Adrenal gland (tissue), 12 donors: ENCODE measurements around the gene PRELP. TPM values are rescaled to one million over a fixed set of nuclear protein-coding genes. Genes with fewer than 3 reads are reported as not detected.

Source experiments
- DNase-seq, 7 donors: peaks; one replicate each; pipeline ENCODE4 v3.0.0-alpha.2; 2019 to 2020
- H3K27ac ChIP-seq, 5 donors: fragments of 200-600 bp; sonication (generic) in 4 of 5; 1 replicate in 3 of 5; 2 replicates in 2 of 5; pipeline versions ENCODE4 v1.5.1 to v1.8.0; 2016 to 2020; ENCODE audit warnings: mild to moderate bottlenecking in 1 of 5
- H3K27me3 ChIP-seq: fragments of 200-600 bp; 2 replicates; pipeline ENCODE4 v1.8.0; 2021
- H3K36me3 ChIP-seq, 2 donors: fragments of 200-600 bp; replicated peaks in 1 of 2; 1 replicate in 1 of 2; 2 replicates in 1 of 2; pipeline versions ENCODE4 v1.5.1 to v1.8.0; 2018 to 2022
- H3K4me1 ChIP-seq, 2 donors: fragments of 200-600 bp; replicated peaks in 1 of 2; 1 replicate in 1 of 2; 2 replicates in 1 of 2; pipeline versions ENCODE4 v1.5.1 to v1.8.0; 2018 to 2021
- H3K4me3 ChIP-seq, 4 donors: fragments of 200-600 bp; sonication (generic) in 3 of 4; one replicate each; pipeline ENCODE4 v1.5.1; 2016 to 2018
- H3K9me3 ChIP-seq, 3 donors: fragments of 200-600 bp; sonication (generic) in 1 of 3; replicated peaks in 1 of 3; 1 replicate in 2 of 3; 2 replicates in 1 of 3; pipeline versions ENCODE4 v1.5.1 to v1.8.0; 2016 to 2021
- POLR2A ChIP-seq, 2 donors: fragments of 450-650 bp; IDR thresholded peaks; one replicate each; pipeline ENCODE4 v1.6.1; 2017; ENCODE audit warnings: antibody characterized with exemption in 2 of 2, mild to moderate bottlenecking in 2 of 2, moderate library complexity in 1 of 2
- WGBS, 4 donors: extraction: QIAGEN DNeasy Blood & Tissue Kit in 2 of 4; methylation state at CpG; one replicate each; pipeline versions ENCODE4 v1.1.5 to v1.1.7; 2013 to 2017; 5-methylcytosine and 5-hydroxymethylcytosine counted together
- intact Hi-C, 2 donors: fragments of 100-400 bp; cut with DNase I; formaldehyde crosslinking; loops; one replicate each; pipeline versions ENCODE4 v1.14.1 to v1.15.0; 2022 to 2023
- polyA plus RNA-seq, 3 donors: library from polyadenylated mRNA; stranded (reverse); fragments of 200-250 nt in 2 of 3; fragments of 350-450 nt in 1 of 3; fragmentation: Illumina TruSeq in 1 of 3; extraction: RNeasy Lipid Tissue Mini Kit (QIAGEN cat#74804) in 1 of 3; gene quantifications; one replicate each; pipeline ENCODE4 v1.2.3, GENCODE V29; 2013 to 2014
- total RNA-seq, 9 donors: library from RNA; depleted of rRNA in 4 of 9; stranded (reverse); fragments of >200 nt in 4 of 9; fragments of 120-200 nt in 1 of 9; fragmentation: NEBNext Ultra II Directional in 1 of 9; extraction: Animal tissue kit (Norgen Biotek cat#: 25700) in 1 of 9; gene quantifications; one replicate each; pipeline versions ENCODE4 v1.1.0 to v1.2.4, GENCODE V29; 2013 to 2023
- TF ChIP-seq, protein P1 (sequence below), 6 experiments: fragments of 450-650 bp in 4 of 6; fragments of 200-600 bp in 2 of 6; sonication (generic) in 1 of 6; IDR thresholded peaks; 1 replicate in 5 of 6; 2 replicates in 1 of 6; pipeline versions ENCODE4 v1.5.1 to v1.8.0; 2016 to 2021; ENCODE audit warnings: antibody characterized with exemption in 6 of 6, mild to moderate bottlenecking in 2 of 6, moderate library complexity in 1 of 6
- donor health status: healthy with polysubstance abuse.
- donor health status: Bipolar disorder and iron deficiency.
- donor health status: DM: yes; HTN: yes; CAD: no.
- donor health status: DM: no; HTN: no; CAD: no.
- donor health status: DM: no; HTN: no; CAD: no.
- donor health status: DM: yes; HTN: yes; CAD: no.

PRELP gene
- total and polyA plus RNA-seq, 12 donors = 0.61 to 29.4 (median 13.6) TPM

DNA sequence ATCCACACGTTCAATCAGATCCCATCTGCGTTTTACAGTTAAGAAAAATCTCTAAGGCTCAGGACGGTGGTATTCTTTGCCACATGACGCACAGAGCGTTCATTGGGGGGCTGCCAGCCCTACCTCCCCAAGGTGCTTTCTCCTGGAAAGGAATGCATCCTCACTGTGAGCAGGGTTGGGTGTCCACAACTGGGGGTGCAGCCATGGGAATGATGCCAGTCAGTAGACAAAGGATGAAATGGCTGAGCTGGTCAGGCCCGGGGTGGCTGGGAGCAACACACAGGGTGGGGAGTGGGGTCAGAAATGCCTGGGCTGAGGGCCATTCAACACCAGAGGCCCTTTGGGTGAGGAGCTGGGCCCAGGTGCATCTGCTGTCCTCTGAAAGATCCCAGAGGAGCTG is 44.3 kb downstream of the PRELP start:
- Histone ChIP-seq H3K9me3 (no peaks in the 10 kb centered on the region), H3K4me3 (no peak overlapping the region), H3K27me3 (no peaks in the 10 kb centered on the region), H3K36me3 (no peaks in the 10 kb centered on the region), H3K4me1 (peaks cover 7 to 11% of the 10 kb centered on the region in 2 donors), H3K27ac (no peak overlapping the region)
- no peak for DNase-seq
- intact Hi-C loops = loop anchor here in 1 of 2 donors (10.0 kb wide), 1 partner anchor 85 kb away; no protein-coding TSS in a partner anchor
- WGBS, 4 donors = 91 to 99% (median 95%) methylated on average over 6 of the region's 6 CpGs
- TF ChIP-seq, protein P1, sequence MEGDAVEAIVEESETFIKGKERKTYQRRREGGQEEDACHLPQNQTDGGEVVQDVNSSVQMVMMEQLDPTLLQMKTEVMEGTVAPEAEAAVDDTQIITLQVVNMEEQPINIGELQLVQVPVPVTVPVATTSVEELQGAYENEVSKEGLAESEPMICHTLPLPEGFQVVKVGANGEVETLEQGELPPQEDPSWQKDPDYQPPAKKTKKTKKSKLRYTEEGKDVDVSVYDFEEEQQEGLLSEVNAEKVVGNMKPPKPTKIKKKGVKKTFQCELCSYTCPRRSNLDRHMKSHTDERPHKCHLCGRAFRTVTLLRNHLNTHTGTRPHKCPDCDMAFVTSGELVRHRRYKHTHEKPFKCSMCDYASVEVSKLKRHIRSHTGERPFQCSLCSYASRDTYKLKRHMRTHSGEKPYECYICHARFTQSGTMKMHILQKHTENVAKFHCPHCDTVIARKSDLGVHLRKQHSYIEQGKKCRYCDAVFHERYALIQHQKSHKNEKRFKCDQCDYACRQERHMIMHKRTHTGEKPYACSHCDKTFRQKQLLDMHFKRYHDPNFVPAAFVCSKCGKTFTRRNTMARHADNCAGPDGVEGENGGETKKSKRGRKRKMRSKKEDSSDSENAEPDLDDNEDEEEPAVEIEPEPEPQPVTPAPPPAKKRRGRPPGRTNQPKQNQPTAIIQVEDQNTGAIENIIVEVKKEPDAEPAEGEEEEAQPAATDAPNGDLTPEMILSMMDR (IDR thresholded peaks at IDR 0.05) = no peak
- no peak for TF ChIP-seq POLR2A (IDR thresholded peaks at IDR 0.05)

GRCh38 chr1:203520315-203520714 is 44.7 kb downstream of the PRELP start:
- Histone ChIP-seq H3K27me3 (no peaks in the 10 kb centered on the region), H3K4me1 (peaks cover 7 to 11% of the 10 kb centered on the region in 2 donors), H3K27ac (peak overlapping the region in 1 of 5 donors; percentile 21), H3K4me3 (no peak overlapping the region), H3K36me3 (no peaks in the 10 kb centered on the region), H3K9me3 (no peaks in the 10 kb centered on the region)
- intact Hi-C loops = no loop called here
- TF ChIP-seq POLR2A (IDR thresholded peaks at IDR 0.05) = peak in 1 of 2 donors; percentile 15
- TF ChIP-seq, protein P1 (IDR thresholded peaks at IDR 0.05) = no peak
- 56 to 83% (median 77%) methylated on average over 5 of the region's 5 CpGs for whole genome bisulfite sequencing, 4 donors
- peak in 1 of 7 donors; percentile 41 for DNase-seq

DNA sequence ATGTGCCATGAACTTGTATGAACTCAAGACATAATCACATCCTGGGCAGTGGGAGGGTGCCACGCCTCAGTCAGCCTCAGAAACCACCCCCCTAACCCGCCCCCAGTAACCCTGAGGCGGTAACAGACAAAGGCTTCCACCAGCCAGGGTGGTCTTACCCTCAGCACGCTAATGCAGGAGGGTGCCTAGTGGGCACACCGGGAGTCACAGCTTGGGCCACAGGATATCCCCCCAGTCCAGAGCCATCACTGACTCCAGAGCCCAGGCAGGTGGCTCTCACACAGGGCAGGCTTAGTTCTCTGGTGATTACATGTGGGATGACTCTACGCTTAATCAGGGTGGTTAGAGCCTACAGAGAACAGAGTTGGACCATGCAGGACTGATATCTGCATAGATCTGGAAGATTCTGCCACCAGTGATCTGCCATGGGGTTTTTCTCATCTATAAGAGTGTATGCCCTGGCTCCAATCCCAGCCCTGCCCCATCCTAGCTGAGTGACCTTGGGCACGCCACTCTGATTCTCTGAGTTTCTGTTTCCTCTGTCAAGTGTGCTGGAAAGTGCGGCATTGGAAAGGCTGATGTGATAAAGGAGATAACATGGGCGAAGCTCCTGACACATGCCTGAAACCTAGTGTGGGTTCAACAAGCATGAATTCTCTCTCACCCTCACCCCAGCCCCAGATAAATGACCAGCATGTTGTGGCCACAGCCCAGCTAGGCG is 45.6 kb downstream of the PRELP start:
- intact Hi-C loops = no loop called here
- 66 to 68% (median 67%) methylated on average over 6 to 10 of the region's 10 CpGs for WGBS, 4 donors
- peak; percentile 72 to 92 (median 89) for DNase-seq
- peak overlapping the region in 2 of 5 donors; percentile 30 to 42 for H3K27ac ChIP-seq
- TF ChIP-seq, protein P1 (IDR thresholded peaks at IDR 0.05) = no peak
- no peak for TF ChIP-seq POLR2A (IDR thresholded peaks at IDR 0.05)
- H3K9me3 ChIP-seq = no peaks in the 10 kb centered on the region
- no peaks in the 10 kb centered on the region for H3K27me3 ChIP-seq
- no peak overlapping the region for H3K4me3 ChIP-seq
- no peaks in the 10 kb centered on the region for H3K36me3 ChIP-seq
- H3K4me1 ChIP-seq = peaks cover 7 to 11% of the 10 kb centered on the region in 2 donors

GRCh38 chr1:203521812-203522211 is 46.2 kb downstream of the PRELP start:
- no peaks in the 10 kb centered on the region for H3K9me3 ChIP-seq
- intact Hi-C loops = no loop called here
- no peak overlapping the region for H3K4me3 ChIP-seq
- peak overlapping the region in 2 of 5 donors; percentile 30 to 42 for H3K27ac ChIP-seq
- TF ChIP-seq POLR2A (IDR thresholded peaks at IDR 0.05) = no peak
- H3K36me3 ChIP-seq = no peaks in the 10 kb centered on the region
- no peak for DNase-seq
- H3K27me3 ChIP-seq = no peaks in the 10 kb centered on the region
- peaks cover 7 to 11% of the 10 kb centered on the region in 2 donors for H3K4me1 ChIP-seq
- 70 to 78% (median 70%) methylated on average over 5 of the region's 5 CpGs; no CpG with 5 or more reads in 1 of the 4 donors for WGBS, 4 donors
